BJ (cell line): Measurements from ENCODE around the gene FGF2. TPM values are rescaled to one million over a fixed set of nuclear protein-coding genes. Genes with fewer than 3 reads are reported as not detected.
"Not testable (repeated sequence)": the region's sequence is repeated elsewhere in the genome, so short reads cannot be mapped to it uniquely, and the experiment has no call there.

Experiments
- CTCF ChIA-PET: fragments of 350-600 bp; formaldehyde crosslinking; extraction: SDS; loops from one replicate; lab custom pipeline; 2021; ENCODE audit warnings: antibody characterized with exemption, inconsistent platforms; lab: Yijun Ruan, JAX
- POLR2A ChIA-PET: fragments of 300-600 bp; sonication (Branson Sonifier 250); formaldehyde crosslinking; extraction: SDS; loops from one replicate; lab custom pipeline; 2021; ENCODE audit warnings: antibody characterized with exemption; lab: Charles Lee
- DNase-seq: peaks from one replicate; pipeline ENCODE4 v3.0.0-alpha.2; 2011; ENCODE audit warnings: low read depth
- H3K27me3 ChIP-seq: 2 replicates; pipeline ENCODE4 v1.6.0; 2011; ENCODE audit warnings: low read length; ENCODE audit not compliant: control insufficient read depth, insufficient read depth
- H3K36me3 ChIP-seq: 2 replicates; pipeline ENCODE4 v1.5.1; 2011; ENCODE audit warnings: low read length; ENCODE audit not compliant: control insufficient read depth, insufficient read depth
- H3K4me3 ChIP-seq: 2 replicates; pipeline ENCODE4 v1.5.1; 2011; ENCODE audit warnings: low read depth, mild to moderate bottlenecking, control low read depth, low read length
- polyA plus RNA-seq: library from polyadenylated mRNA; depleted of rRNA; stranded (reverse); fragments of >200 nt; gene quantifications from 2 replicates; pipeline ENCODE4 v1.2.3, GENCODE V29; 2011
- TF ChIP-seq, protein P1 (sequence below): IDR thresholded peaks from 2 replicates; pipeline ENCODE4 v1.5.1; 2011; ENCODE audit warnings: low read depth, mild to moderate bottlenecking, control low read depth, inconsistent platforms, low read length, moderate library complexity; ENCODE audit not compliant: insufficient read depth

The FGF2 gene
- polyA plus RNA-seq, 1 experiment = 72.7 TPM

DNA sequence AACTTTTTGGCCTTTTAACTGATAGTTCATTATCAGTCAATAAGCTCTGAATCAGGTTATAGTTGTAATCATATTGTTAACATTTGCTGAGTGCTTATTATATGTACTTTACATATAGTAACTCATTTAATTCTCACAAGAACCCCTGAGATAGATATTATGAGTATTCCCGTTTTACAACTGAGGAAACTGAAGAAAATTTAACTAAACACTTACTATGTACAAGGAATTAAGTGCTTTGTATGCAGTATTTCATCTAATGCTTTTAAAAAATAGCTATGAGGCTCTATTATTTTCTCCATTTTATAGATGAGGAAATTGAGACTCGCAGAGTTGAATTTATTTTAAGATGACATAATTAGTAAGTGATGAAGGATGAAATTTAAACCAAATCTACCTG is 27.7 kb upstream of the FGF2 start:
- Histone ChIP-seq H3K4me3 (no peak overlapping the region), H3K36me3 (no peaks in the 10 kb centered on the region), H3K27me3 (no peaks in the 10 kb centered on the region)
- POLR2A ChIA-PET = no interaction called here
- TF ChIP-seq, protein P1, sequence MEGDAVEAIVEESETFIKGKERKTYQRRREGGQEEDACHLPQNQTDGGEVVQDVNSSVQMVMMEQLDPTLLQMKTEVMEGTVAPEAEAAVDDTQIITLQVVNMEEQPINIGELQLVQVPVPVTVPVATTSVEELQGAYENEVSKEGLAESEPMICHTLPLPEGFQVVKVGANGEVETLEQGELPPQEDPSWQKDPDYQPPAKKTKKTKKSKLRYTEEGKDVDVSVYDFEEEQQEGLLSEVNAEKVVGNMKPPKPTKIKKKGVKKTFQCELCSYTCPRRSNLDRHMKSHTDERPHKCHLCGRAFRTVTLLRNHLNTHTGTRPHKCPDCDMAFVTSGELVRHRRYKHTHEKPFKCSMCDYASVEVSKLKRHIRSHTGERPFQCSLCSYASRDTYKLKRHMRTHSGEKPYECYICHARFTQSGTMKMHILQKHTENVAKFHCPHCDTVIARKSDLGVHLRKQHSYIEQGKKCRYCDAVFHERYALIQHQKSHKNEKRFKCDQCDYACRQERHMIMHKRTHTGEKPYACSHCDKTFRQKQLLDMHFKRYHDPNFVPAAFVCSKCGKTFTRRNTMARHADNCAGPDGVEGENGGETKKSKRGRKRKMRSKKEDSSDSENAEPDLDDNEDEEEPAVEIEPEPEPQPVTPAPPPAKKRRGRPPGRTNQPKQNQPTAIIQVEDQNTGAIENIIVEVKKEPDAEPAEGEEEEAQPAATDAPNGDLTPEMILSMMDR = no peak
- DNase-seq = no peak
- CTCF ChIA-PET = interaction anchor here (1.0 to 3.9 kb wide), 4 partner anchors 20 to 115 kb away, joined by 3 to 12 read pairs (median 4); partner anchors contain the start of gene BBS12

GRCh38 chr4:122803788-122804208 is 22.8 kb upstream of the FGF2 start:
- POLR2A ChIA-PET = no interaction called here
- no peaks in the 10 kb centered on the region for H3K36me3 ChIP-seq
- no peaks in the 10 kb centered on the region for H3K27me3 ChIP-seq
- CTCF ChIA-PET = interaction anchor here (1.1 kb wide), 1 partner anchor 111 kb away, joined by 3 read pairs; no protein-coding TSS in a partner anchor
- no peak for DNase-seq
- TF ChIP-seq, protein P1 = no peak
- no peak overlapping the region for H3K4me3 ChIP-seq

- TF ChIP-seq, protein P1 = no peak
- Histone ChIP-seq H3K36me3 (no peaks in the 10 kb centered on the region), H3K4me3 (no peak overlapping the region), H3K27me3 (no peaks in the 10 kb centered on the region)
- POLR2A ChIA-PET = no interaction called here
- no peak for DNase-seq
- CTCF ChIA-PET = no interaction called here
Measured at GRCh38 chr4:122806981-122807679, 19.5 kb upstream of the FGF2 start.

GRCh38 chr4:122810669-122811068 is 16.0 kb upstream of the FGF2 start:
- TF ChIP-seq, protein P1 = no peak
- H3K36me3 ChIP-seq = no peaks in the 10 kb centered on the region
- no peaks in the 10 kb centered on the region for H3K27me3 ChIP-seq
- no peak overlapping the region for H3K4me3 ChIP-seq
- no peak for DNase-seq
- POLR2A ChIA-PET = no interaction called here
- CTCF ChIA-PET = interaction anchor here (0.6 kb wide), 1 partner anchor 24 kb away, joined by 4 read pairs; no protein-coding TSS in a partner anchor

GRCh38 chr4:122811781-122812180 is 14.8 kb upstream of the FGF2 start:
- DNase-seq, H3K36me3 ChIP-seq, H3K27me3 ChIP-seq, CTCF ChIA-PET, H3K4me3 ChIP-seq, POLR2A ChIA-PET: not testable (repeated sequence)

GRCh38 chr4:122812823-122813222 is 13.8 kb upstream of the FGF2 start:
- DNase-seq, H3K36me3 ChIP-seq, H3K27me3 ChIP-seq, H3K4me3 ChIP-seq, POLR2A ChIA-PET, CTCF ChIA-PET: not testable (repeated sequence)
